ENCODE measurements around the gene NOL4L. TPM values are rescaled to one million over a fixed set of nuclear protein-coding genes. Genes with fewer than 3 reads are reported as not detected.
"Not testable (repeated sequence)": the region's sequence is repeated elsewhere in the genome, so short reads cannot be mapped to it uniquely, and the experiment has no call there.

NOL4L gene
- total RNA-seq, 4 donors from 2014 or later: 45.6 to 105 (median 85.9) TPM

GRCh38 chr20:32578840-32579390 is 6.2 kb downstream of the NOL4L start:
- Histone ChIP-seq H3K27me3 (peaks cover 18% of the 10 kb centered on the region), H3K4me3 (no peak overlapping the region), H3K4me1 (peaks cover 0 to 19% (median 15%) of the 10 kb centered on the region in 4 donors), H3K36me3 (no peaks in the 10 kb centered on the region), H3K9me3 (no peaks in the 10 kb centered on the region), H3K27ac (no peak overlapping the region)
- no peak for TF ChIP-seq POLR2AphosphoS5 (IDR thresholded peaks at IDR 0.05)
- TF ChIP-seq EP300 (IDR thresholded peaks at IDR 0.05; ENCODE audit: low read depth): no peak
- no peak for TF ChIP-seq POLR2A (IDR thresholded peaks at IDR 0.05)
- TF ChIP-seq, protein P1, sequence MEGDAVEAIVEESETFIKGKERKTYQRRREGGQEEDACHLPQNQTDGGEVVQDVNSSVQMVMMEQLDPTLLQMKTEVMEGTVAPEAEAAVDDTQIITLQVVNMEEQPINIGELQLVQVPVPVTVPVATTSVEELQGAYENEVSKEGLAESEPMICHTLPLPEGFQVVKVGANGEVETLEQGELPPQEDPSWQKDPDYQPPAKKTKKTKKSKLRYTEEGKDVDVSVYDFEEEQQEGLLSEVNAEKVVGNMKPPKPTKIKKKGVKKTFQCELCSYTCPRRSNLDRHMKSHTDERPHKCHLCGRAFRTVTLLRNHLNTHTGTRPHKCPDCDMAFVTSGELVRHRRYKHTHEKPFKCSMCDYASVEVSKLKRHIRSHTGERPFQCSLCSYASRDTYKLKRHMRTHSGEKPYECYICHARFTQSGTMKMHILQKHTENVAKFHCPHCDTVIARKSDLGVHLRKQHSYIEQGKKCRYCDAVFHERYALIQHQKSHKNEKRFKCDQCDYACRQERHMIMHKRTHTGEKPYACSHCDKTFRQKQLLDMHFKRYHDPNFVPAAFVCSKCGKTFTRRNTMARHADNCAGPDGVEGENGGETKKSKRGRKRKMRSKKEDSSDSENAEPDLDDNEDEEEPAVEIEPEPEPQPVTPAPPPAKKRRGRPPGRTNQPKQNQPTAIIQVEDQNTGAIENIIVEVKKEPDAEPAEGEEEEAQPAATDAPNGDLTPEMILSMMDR (IDR thresholded peaks at IDR 0.05): no peak
- 86 to 87% methylated on average over 3 to 12 of the region's 12 CpGs for WGBS, 2 donors (ENCODE audit: low coverage in 1 of 2)
- no peak for DNase-seq
- intact Hi-C loops (cut with DNase I; ENCODE audit: low total_unique reads): no loop called here
- in situ Hi-C loops (cut with MboI; ENCODE audit: low pct_ligation_motif_present in 1 of 4, low pct_unique_long_range_greater_than_20kb in 1 of 4, low sequenced_read_pairs in 3 of 4): no loop called here

GRCh38 chr20:32578062-32578461 is 7.1 kb downstream of the NOL4L start:
- intact Hi-C loops (cut with DNase I; ENCODE audit: low total_unique reads): not testable (repeated sequence)

GRCh38 chr20:32577657-32578056 is 7.5 kb downstream of the NOL4L start:
- H3K27ac ChIP-seq: no peak overlapping the region
- H3K36me3 ChIP-seq: no peaks in the 10 kb centered on the region
- peaks cover 6% of the 10 kb centered on the region for H3K27me3 ChIP-seq
- H3K4me1 ChIP-seq: peaks cover 0 to 10% (median 4%) of the 10 kb centered on the region in 4 donors
- no peak for DNase-seq
- no peak for TF ChIP-seq POLR2A (IDR thresholded peaks at IDR 0.05)
- TF ChIP-seq, protein P1 (IDR thresholded peaks at IDR 0.05): no peak
- no peak for TF ChIP-seq POLR2AphosphoS5 (IDR thresholded peaks at IDR 0.05)
- TF ChIP-seq EP300 (IDR thresholded peaks at IDR 0.05; ENCODE audit: low read depth): no peak
- WGBS, 2 donors (ENCODE audit: low coverage in 1 of 2): 83 to 89% methylated on average over 4 of the region's 4 CpGs
- no peak overlapping the region for H3K4me3 ChIP-seq
- H3K9me3 ChIP-seq: no peaks in the 10 kb centered on the region
- in situ Hi-C loops (cut with MboI; ENCODE audit: low pct_ligation_motif_present in 1 of 4, low pct_unique_long_range_greater_than_20kb in 1 of 4, low sequenced_read_pairs in 3 of 4): no loop called here
- intact Hi-C loops (cut with DNase I; ENCODE audit: low total_unique reads): no loop called here

More at GRCh38 chr20:32578062-32578461, 7.1 kb downstream of the NOL4L start:
- H3K27ac ChIP-seq; DNase-seq; H3K27me3 ChIP-seq; H3K4me3 ChIP-seq; H3K36me3 ChIP-seq; H3K9me3 ChIP-seq; in situ Hi-C loops (cut with MboI; ENCODE audit: low pct_ligation_motif_present in 1 of 4, low pct_unique_long_range_greater_than_20kb in 1 of 4, low sequenced_read_pairs in 3 of 4): not testable (repeated sequence)
- WGBS, 2 donors (ENCODE audit: low coverage in 1 of 2): 56 to 100% methylated on average over 2 to 3 of the region's 3 CpGs
- peaks cover 0 to 12% (median 8%) of the 10 kb centered on the region in 4 donors for H3K4me1 ChIP-seq

DNA sequence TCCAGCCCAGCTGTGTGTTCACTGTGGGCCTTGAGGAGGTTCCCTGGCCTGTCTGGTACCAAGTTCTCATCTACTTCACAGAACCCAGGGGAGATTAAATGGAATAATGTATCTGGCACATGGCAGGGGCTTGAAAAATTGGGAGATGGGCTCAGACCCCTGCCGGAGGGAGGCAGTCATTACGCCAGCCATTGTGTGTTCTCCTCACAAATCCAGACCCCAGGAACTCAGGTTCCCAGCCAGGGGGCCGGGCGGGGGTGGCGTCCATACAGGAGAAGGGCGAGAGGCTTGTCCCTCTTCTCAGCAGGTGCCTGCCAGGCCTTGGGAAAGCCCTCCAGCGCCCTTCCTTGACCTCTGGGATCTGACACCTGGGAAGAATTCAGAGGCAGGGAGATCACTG is 8.1 kb downstream of the NOL4L start:
- WGBS, 2 donors (ENCODE audit: low coverage in 1 of 2): 78% methylated on average over 7 of the region's 7 CpGs; no CpG with 5 or more reads in 1 of the 2 donors
- Histone ChIP-seq H3K27me3 (no peaks in the 10 kb centered on the region), H3K36me3 (no peaks in the 10 kb centered on the region), H3K9me3 (no peaks in the 10 kb centered on the region), H3K4me1 (peaks cover 0 to 10% (median 2%) of the 10 kb centered on the region in 4 donors), H3K27ac (no peak overlapping the region), H3K4me3 (no peak overlapping the region)
- in situ Hi-C loops (cut with MboI; ENCODE audit: low pct_ligation_motif_present in 1 of 4, low pct_unique_long_range_greater_than_20kb in 1 of 4, low sequenced_read_pairs in 3 of 4): no loop called here
- intact Hi-C loops (cut with DNase I; ENCODE audit: low total_unique reads): no loop called here
- DNase-seq: no peak
- TF ChIP-seq, protein P1 (IDR thresholded peaks at IDR 0.05): no peak

DNA sequence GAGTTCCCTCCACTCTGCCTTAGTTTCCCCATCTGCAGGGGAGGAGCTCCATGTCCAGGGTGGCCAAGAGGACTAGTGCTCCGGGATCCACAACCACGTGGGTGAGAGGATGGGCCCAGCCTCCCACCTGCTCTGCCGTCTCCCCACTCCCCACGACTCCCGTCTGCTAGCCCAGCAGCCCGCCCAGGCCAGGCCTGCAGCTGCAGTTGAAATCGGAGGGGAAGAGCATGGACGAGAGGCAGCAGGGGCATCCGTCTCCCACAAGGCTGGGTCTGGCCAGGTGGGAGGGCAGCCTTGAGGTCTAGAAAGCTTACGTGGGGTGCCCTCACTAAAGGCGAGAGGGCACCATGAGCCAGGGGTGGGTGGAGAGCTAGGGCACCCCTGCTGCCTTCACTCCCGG is 8.6 kb downstream of the NOL4L start:
- no peak overlapping the region for H3K4me3 ChIP-seq
- H3K36me3 ChIP-seq: no peaks in the 10 kb centered on the region
- intact Hi-C loops (cut with DNase I; ENCODE audit: low total_unique reads) (no loop called here), in situ Hi-C loops (cut with MboI; ENCODE audit: low pct_ligation_motif_present in 1 of 4, low pct_unique_long_range_greater_than_20kb in 1 of 4, low sequenced_read_pairs in 3 of 4) (no loop called here)
- H3K9me3 ChIP-seq: no peaks in the 10 kb centered on the region
- H3K27ac ChIP-seq: no peak overlapping the region
- 89% methylated on average over 12 of the region's 12 CpGs; no CpG with 5 or more reads in 1 of the 2 donors for WGBS, 2 donors (ENCODE audit: low coverage in 1 of 2)
- peaks cover 0 to 10% (median 2%) of the 10 kb centered on the region in 4 donors for H3K4me1 ChIP-seq
- DNase-seq: no peak
- TF ChIP-seq, protein P1 (IDR thresholded peaks at IDR 0.05): no peak
- TF ChIP-seq EP300 (IDR thresholded peaks at IDR 0.05; ENCODE audit: low read depth) (no peak), POLR2A (IDR thresholded peaks at IDR 0.05) (no peak), POLR2AphosphoS5 (IDR thresholded peaks at IDR 0.05) (no peak)
- H3K27me3 ChIP-seq: no peaks in the 10 kb centered on the region
